SU-DHL-6 (cell line): Measurements from ENCODE around the gene OSBP2.
"Not testable (repeated sequence)": the region's sequence is repeated elsewhere in the genome, so short reads cannot be mapped to it uniquely, and the experiment has no call there.

Experiments
- H2AFZ ChIP-seq: fragments of 200-600 bp; sonication (generic); 2 replicates; pipeline ENCODE4 v1.6.1; 2014; ENCODE audit warnings: low read depth, mild to moderate bottlenecking, moderate library complexity, mixed read lengths, antibody characterized with exemption, low read length; ENCODE audit not compliant: severe bottlenecking
- H3F3A ChIP-seq: fragments of 200-600 bp; shearing (Covaris generic); 2 replicates; pipeline ENCODE4 v1.6.0; 2016; ENCODE audit warnings: antibody characterized with exemption, mild to moderate bottlenecking; ENCODE audit not compliant: insufficient read depth
- H3K27ac ChIP-seq: fragments of 200-600 bp; sonication (generic); 2 replicates; pipeline ENCODE4 v1.5.1; 2016; ENCODE audit warnings: low read depth, mild to moderate bottlenecking, low read length, moderate library complexity, mixed read lengths
- H3K27me3 ChIP-seq: fragments of 200-600 bp; sonication (generic), shearing (Covaris generic); 2 replicates; pipeline ENCODE4 v1.6.0; 2014; ENCODE audit warnings: mild to moderate bottlenecking, low read length
- H3K36me3 ChIP-seq: fragments of 200-600 bp; sonication (generic); 2 replicates; pipeline ENCODE4 v1.6.1; 2014; ENCODE audit warnings: mild to moderate bottlenecking, low read length, mixed read lengths
- H3K4me2 ChIP-seq: fragments of 300-600, 200-600 bp; shearing (Covaris generic), sonication (generic); 2 replicates; pipeline ENCODE4 v1.6.0; 2014; ENCODE audit warnings: low read length, low read depth, mild to moderate bottlenecking; ENCODE audit not compliant: poor library complexity, severe bottlenecking
- H3K4me3 ChIP-seq: fragments of 200-600 bp; sonication (generic); 2 replicates; pipeline ENCODE4 v1.5.1; 2014; ENCODE audit warnings: antibody characterized with exemption, low read length, mild to moderate bottlenecking, mixed read lengths; ENCODE audit not compliant: insufficient read depth, poor library complexity, severe bottlenecking
- H3K79me2 ChIP-seq: fragments of 200-600 bp; sonication (generic); 2 replicates; pipeline ENCODE4 v1.6.1; 2014; ENCODE audit warnings: mild to moderate bottlenecking, low read length, moderate library complexity; ENCODE audit not compliant: insufficient read depth
- H3K9ac ChIP-seq: fragments of 200-600 bp; sonication (generic); 2 replicates; pipeline ENCODE4 v1.7.0; 2014; ENCODE audit warnings: mild to moderate bottlenecking, low read length
- H3K9me2 ChIP-seq: fragments of 200-600 bp; sonication (generic); replicated peaks from 2 replicates; pipeline ENCODE4 v1.6.1; 2014; ENCODE audit warnings: low read length; ENCODE audit not compliant: insufficient read depth
- H3K9me3 ChIP-seq: fragments of 200-600 bp; sonication (generic); 2 replicates; pipeline ENCODE4 v1.6.1; 2014; ENCODE audit warnings: low read length, mixed read lengths; ENCODE audit not compliant: insufficient read depth
- H4K20me1 ChIP-seq: fragments of 200-600 bp; sonication (generic); 2 replicates; pipeline ENCODE4 v1.6.1; 2014; ENCODE audit warnings: low read depth, mild to moderate bottlenecking, antibody characterized with exemption, low read length, moderate library complexity, mixed read lengths
- CTCF ChIP-seq: fragments of 200-600 bp; sonication (generic); IDR thresholded peaks from one replicate; pipeline ENCODE4 v1.5.1; 2017; ENCODE audit warnings: antibody characterized with exemption, mild to moderate bottlenecking, low read length, moderate library complexity; ENCODE audit not compliant: insufficient read depth, poor library complexity, severe bottlenecking
- EZH2phosphoT487 ChIP-seq: fragments of 200-600 bp; sonication (generic), shearing (Covaris generic); conservative IDR thresholded peaks from 2 replicates; pipeline ENCODE4 v1.6.1; 2018; ENCODE audit warnings: mild to moderate bottlenecking, antibody characterized with exemption, low read length, moderate library complexity, mixed read lengths

OSBP2 gene

GRCh38 chr22:30773919-30774318, 79.2 kb downstream of the OSBP2 start:
- H3K27me3 ChIP-seq: no peaks in the 10 kb centered on the region
- no peak for TF ChIP-seq CTCF
- TF ChIP-seq EZH2phosphoT487: no peak
- no peaks in the 10 kb centered on the region for H3K9me2 ChIP-seq
- no peaks in the 10 kb centered on the region for H3F3A ChIP-seq
- H3K4me3 ChIP-seq: no peak overlapping the region
- H2AFZ ChIP-seq: no peak overlapping the region
- no peaks in the 10 kb centered on the region for H3K79me2 ChIP-seq
- no peak overlapping the region for H3K4me2 ChIP-seq
- no peaks in the 10 kb centered on the region for H4K20me1 ChIP-seq
- H3K27ac ChIP-seq: no peak overlapping the region
- no peaks in the 10 kb centered on the region for H3K36me3 ChIP-seq
- H3K9me3 ChIP-seq: no peaks in the 10 kb centered on the region
- no peak overlapping the region for H3K9ac ChIP-seq

DNA sequence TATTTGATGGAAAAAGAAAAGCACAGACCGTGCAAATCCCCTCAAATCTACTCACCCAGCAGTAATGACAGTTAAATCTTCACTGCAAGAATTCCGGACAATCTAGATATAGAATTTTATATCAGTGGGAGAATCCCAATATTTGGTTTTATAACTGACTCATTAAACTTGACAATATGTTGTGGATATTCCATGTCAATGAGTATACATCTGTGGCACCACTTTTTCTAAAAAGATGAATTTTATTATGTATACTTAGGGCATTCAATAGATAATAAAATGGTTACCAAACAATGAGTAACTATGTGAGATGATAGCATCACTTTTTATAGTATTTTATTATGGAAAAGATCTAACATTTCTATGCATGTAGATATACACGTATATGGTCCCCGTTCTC, 79.9 kb downstream of the OSBP2 start:
- H3K4me2 ChIP-seq: no peak overlapping the region
- H3K36me3 ChIP-seq: no peaks in the 10 kb centered on the region
- H4K20me1 ChIP-seq: no peaks in the 10 kb centered on the region
- H3K9me2 ChIP-seq: no peaks in the 10 kb centered on the region
- no peak overlapping the region for H3K4me3 ChIP-seq
- H3K27me3 ChIP-seq: no peaks in the 10 kb centered on the region
- H3K27ac ChIP-seq: no peak overlapping the region
- TF ChIP-seq EZH2phosphoT487: no peak
- no peak for TF ChIP-seq CTCF
- no peaks in the 10 kb centered on the region for H3K79me2 ChIP-seq
- no peaks in the 10 kb centered on the region for H3K9me3 ChIP-seq
- no peak overlapping the region for H3K9ac ChIP-seq
- no peaks in the 10 kb centered on the region for H3F3A ChIP-seq
- no peak overlapping the region for H2AFZ ChIP-seq

GRCh38 chr22:30776476-30776875, 81.8 kb downstream of the OSBP2 start:
- Histone ChIP-seq H3K9ac (no peak overlapping the region), H3F3A (no peaks in the 10 kb centered on the region), H3K9me3 (no peaks in the 10 kb centered on the region), H3K27me3 (no peaks in the 10 kb centered on the region), H2AFZ (no peak overlapping the region), H4K20me1 (no peaks in the 10 kb centered on the region), H3K27ac (no peak overlapping the region), H3K9me2 (no peaks in the 10 kb centered on the region), H3K4me2 (no peak overlapping the region), H3K36me3 (no peaks in the 10 kb centered on the region), H3K4me3 (no peak overlapping the region), H3K79me2 (no peaks in the 10 kb centered on the region)
- TF ChIP-seq CTCF (no peak), EZH2phosphoT487 (no peak)

- H3K27me3 ChIP-seq, H3K9me2 ChIP-seq, H3K9ac ChIP-seq, H3K36me3 ChIP-seq, H3F3A ChIP-seq, H4K20me1 ChIP-seq, H3K4me3 ChIP-seq, H3K9me3 ChIP-seq, H3K4me2 ChIP-seq, H2AFZ ChIP-seq, H3K27ac ChIP-seq, H3K79me2 ChIP-seq: not testable (repeated sequence)
Observed at GRCh38 chr22:30777146-30777545, 82.5 kb downstream of the OSBP2 start.
